CD4-positive, alpha-beta T cell (primary cell): ENCODE results near the gene ALG11. TPM values are rescaled to one million over a fixed set of nuclear protein-coding genes. Genes with fewer than 3 reads are reported as not detected.
"Not testable (repeated sequence)": the region's sequence is repeated elsewhere in the genome, so short reads cannot be mapped to it uniquely, and the experiment has no call there.

Experiments used
- ATAC-seq: fragments of 200-7000 bp; cut with Tn5 transposase; one replicate; pipeline ENCODE4 v1.10.0; 2022; ENCODE audit warnings: mild to moderate bottlenecking; ENCODE audit not compliant: poor library complexity
- CTCF ChIA-PET: fragments of 350-600 bp; sonication (Branson Sonifier 250); formaldehyde crosslinking; loops from one replicate; lab custom pipeline; 2021; ENCODE audit warnings: antibody characterized with exemption, inconsistent platforms; lab: Charles Lee
- POLR2A ChIA-PET: fragments of 350-600 bp; sonication (Branson Sonifier 250); formaldehyde crosslinking; loops from one replicate; lab custom pipeline; 2021; ENCODE audit warnings: antibody characterized with exemption, inconsistent platforms; lab: Charles Lee
- DNase-seq, 14 experiments: peaks; one replicate each; pipeline ENCODE4 v3.0.0-alpha.2; 2013 to 2020; ENCODE audit warnings: mixed read lengths in 2 of 14
- H3K27ac ChIP-seq, 2 donors: one replicate each; pipeline versions ENCODE4 v1.5.1 to v1.7.0; 2013; ENCODE audit warnings: low read length in 2 of 2, low read depth in 1 of 2, mild to moderate bottlenecking in 1 of 2
- H3K27me3 ChIP-seq, 2 experiments: 1 replicate in 1 of 2; 2 replicates in 1 of 2; pipeline versions ENCODE4 v1.6.1 to v1.7.0; 2013; ENCODE audit warnings: low read length in 2 of 2, control low read depth in 1 of 2, mild to moderate bottlenecking in 1 of 2, moderate library complexity in 1 of 2; ENCODE audit not compliant: insufficient read depth in 2 of 2, control insufficient read depth in 1 of 2
- H3K36me3 ChIP-seq: one replicate; pipeline ENCODE4 v1.6.1; 2013; ENCODE audit warnings: low read length, control low read depth; ENCODE audit not compliant: insufficient read depth
- H3K4me1 ChIP-seq: one replicate; pipeline ENCODE4 v1.6.1; 2013; ENCODE audit warnings: low read length, control low read depth; ENCODE audit not compliant: insufficient read depth
- H3K4me3 ChIP-seq: one replicate; pipeline ENCODE4 v1.5.1; 2013; ENCODE audit warnings: mild to moderate bottlenecking, low read length, moderate library complexity
- H3K9me3 ChIP-seq, 2 experiments: 1 replicate in 1 of 2; 2 replicates in 1 of 2; pipeline versions ENCODE4 v1.6.1 to v1.7.0; 2013; ENCODE audit warnings: low read length in 2 of 2, mild to moderate bottlenecking in 2 of 2, control low read depth in 1 of 2, moderate library complexity in 1 of 2; ENCODE audit not compliant: control insufficient read depth in 1 of 2, insufficient read depth in 1 of 2
- H3K27ac Mint-ChIP-seq: one replicate; pipeline ENCODE4 v1.8.0; 2020; ENCODE audit warnings: mixed read lengths
- H3K27me3 Mint-ChIP-seq: one replicate; pipeline ENCODE4 v1.8.0; 2021; ENCODE audit warnings: mixed read lengths
- H3K36me3 Mint-ChIP-seq: one replicate; pipeline ENCODE4 v1.8.0; 2021; ENCODE audit warnings: low read depth, mixed read lengths
- H3K4me1 Mint-ChIP-seq: one replicate; pipeline ENCODE4 v1.8.0; 2021; ENCODE audit warnings: low read depth, mixed read lengths
- H3K4me3 Mint-ChIP-seq: one replicate; pipeline ENCODE4 v1.8.0; 2020; ENCODE audit warnings: mild to moderate bottlenecking, mixed read lengths
- H3K9me3 Mint-ChIP-seq: one replicate; pipeline ENCODE4 v1.8.0; 2020; ENCODE audit warnings: mixed read lengths
- intact Hi-C, 2 experiments: fragments of 100-400 bp; cut with DNase I in 1 of 2; cut with micrococcal nuclease in 1 of 2; formaldehyde crosslinking; loops; one replicate each; pipeline versions ENCODE4 v1.15.1 to v1.9.0; 2023 to 2025; cut with DNase I, micrococcal nuclease
- total RNA-seq, 174 experiments: library from RNA in 2 of 174; stranded (reverse) in 2 of 174; gene quantifications; one replicate each; pipeline ENCODE4 v1.2.3 and lab custom pipeline; 2021 to 2026
- TF ChIP-seq, protein P1 (sequence below): fragments of 200-600 bp; IDR thresholded peaks from one replicate; pipeline ENCODE4 v1.8.0; 2022; ENCODE audit warnings: antibody characterized with exemption, mild to moderate bottlenecking

The ALG11 gene
- total RNA-seq, 2 experiments from 2014 or later = 25.8 to 29.8 TPM

DNA sequence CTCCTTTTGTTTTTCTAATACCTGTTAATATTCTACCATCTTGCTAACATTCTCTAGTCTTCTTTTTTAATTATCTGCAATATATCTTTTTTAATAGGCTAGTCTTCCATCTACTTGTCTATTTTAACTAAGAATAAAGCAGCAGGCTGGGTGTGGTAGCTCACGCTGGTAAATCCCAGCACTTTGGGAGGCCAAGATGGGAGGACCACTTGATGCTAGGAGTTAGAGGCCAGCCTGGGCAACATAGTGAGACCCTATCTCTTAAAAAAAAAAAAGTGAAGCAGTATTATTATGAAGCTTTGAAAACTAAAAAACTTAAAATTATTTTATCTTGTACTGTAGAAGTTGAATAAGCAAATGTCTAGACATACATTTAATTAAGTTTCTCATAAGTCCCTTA, 15.6 kb downstream of the ALG11 start:
- no peak for DNase-seq
- intact Hi-C loops = no loop called here
- peaks cover 39% of the 10 kb centered on the region for H3K4me1 Mint-ChIP-seq
- CTCF ChIA-PET = no interaction called here
- Histone ChIP-seq H3K9me3 (peaks cover 0 to 7% of the 10 kb centered on the region in 2 experiments), H3K27me3 (no peaks in the 10 kb centered on the region), H3K4me1 (peaks cover 6% of the 10 kb centered on the region), H3K4me3 (no peak overlapping the region), H3K36me3 (peaks cover 42% of the 10 kb centered on the region), H3K27ac (no peak overlapping the region)
- no peaks in the 10 kb centered on the region for H3K27me3 Mint-ChIP-seq
- no peak for ATAC-seq
- POLR2A ChIA-PET = no interaction called here
- peaks cover 82% of the 10 kb centered on the region for H3K36me3 Mint-ChIP-seq
- H3K27ac Mint-ChIP-seq = no peak overlapping the region
- H3K9me3 Mint-ChIP-seq = no peaks in the 10 kb centered on the region
- no peak overlapping the region for H3K4me3 Mint-ChIP-seq
- TF ChIP-seq, protein P1, sequence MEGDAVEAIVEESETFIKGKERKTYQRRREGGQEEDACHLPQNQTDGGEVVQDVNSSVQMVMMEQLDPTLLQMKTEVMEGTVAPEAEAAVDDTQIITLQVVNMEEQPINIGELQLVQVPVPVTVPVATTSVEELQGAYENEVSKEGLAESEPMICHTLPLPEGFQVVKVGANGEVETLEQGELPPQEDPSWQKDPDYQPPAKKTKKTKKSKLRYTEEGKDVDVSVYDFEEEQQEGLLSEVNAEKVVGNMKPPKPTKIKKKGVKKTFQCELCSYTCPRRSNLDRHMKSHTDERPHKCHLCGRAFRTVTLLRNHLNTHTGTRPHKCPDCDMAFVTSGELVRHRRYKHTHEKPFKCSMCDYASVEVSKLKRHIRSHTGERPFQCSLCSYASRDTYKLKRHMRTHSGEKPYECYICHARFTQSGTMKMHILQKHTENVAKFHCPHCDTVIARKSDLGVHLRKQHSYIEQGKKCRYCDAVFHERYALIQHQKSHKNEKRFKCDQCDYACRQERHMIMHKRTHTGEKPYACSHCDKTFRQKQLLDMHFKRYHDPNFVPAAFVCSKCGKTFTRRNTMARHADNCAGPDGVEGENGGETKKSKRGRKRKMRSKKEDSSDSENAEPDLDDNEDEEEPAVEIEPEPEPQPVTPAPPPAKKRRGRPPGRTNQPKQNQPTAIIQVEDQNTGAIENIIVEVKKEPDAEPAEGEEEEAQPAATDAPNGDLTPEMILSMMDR = no peak

DNA sequence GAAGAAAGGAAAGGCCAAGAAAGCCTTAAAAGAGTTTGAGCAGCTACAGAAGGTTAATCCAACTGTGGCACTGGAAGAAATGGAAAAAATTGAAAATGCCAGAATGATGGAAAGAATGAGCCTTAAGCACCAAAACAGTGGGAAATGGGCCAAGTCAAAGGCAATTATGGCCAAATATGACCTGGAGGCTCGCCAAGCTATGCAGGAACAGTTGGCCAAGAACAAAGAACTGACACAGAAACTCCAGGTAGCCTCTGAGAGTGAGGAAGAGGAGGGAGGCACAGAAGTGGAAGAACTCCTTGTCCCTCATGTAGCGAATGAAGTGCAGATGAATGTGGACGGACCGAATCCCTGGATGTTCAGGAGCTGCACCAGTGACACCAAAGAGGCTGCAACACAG, 17.4 kb downstream of the ALG11 start:
- peaks cover 39% of the 10 kb centered on the region for H3K4me1 Mint-ChIP-seq
- CTCF ChIA-PET = no interaction called here
- TF ChIP-seq, protein P1 = no peak
- no peak for DNase-seq
- Histone ChIP-seq H3K9me3 (peaks cover 0 to 7% of the 10 kb centered on the region in 2 experiments), H3K36me3 (peaks cover 34% of the 10 kb centered on the region), H3K27ac (no peak overlapping the region), H3K4me1 (peaks cover 6% of the 10 kb centered on the region), H3K27me3 (no peaks in the 10 kb centered on the region), H3K4me3 (no peak overlapping the region)
- H3K27me3 Mint-ChIP-seq = no peaks in the 10 kb centered on the region
- no peak overlapping the region for H3K4me3 Mint-ChIP-seq
- ATAC-seq = no peak
- no peak overlapping the region for H3K27ac Mint-ChIP-seq
- intact Hi-C loops = no loop called here
- peaks cover 66% of the 10 kb centered on the region for H3K36me3 Mint-ChIP-seq
- POLR2A ChIA-PET = no interaction called here
- H3K9me3 Mint-ChIP-seq = no peaks in the 10 kb centered on the region

DNA sequence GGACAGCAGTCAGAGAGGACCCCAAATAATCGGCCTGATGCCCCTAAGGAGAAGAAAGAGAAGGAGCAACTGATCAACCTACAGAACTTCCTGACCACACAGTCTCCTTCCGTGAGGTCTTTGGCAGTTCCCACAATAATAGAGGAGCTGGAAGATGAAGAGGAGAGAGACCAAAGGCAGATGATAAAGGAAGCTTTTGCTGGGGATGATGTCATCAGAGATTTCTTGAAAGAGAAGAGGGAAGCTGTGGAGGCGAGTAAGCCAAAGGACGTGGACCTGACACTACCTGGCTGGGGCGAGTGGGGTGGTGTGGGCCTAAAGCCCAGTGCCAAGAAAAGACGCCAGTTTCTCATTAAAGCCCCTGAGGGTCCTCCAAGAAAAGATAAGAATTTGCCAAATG, 18.2 kb downstream of the ALG11 start:
- CTCF ChIA-PET, POLR2A ChIA-PET, H3K27ac ChIP-seq, H3K27me3 Mint-ChIP-seq, H3K4me3 ChIP-seq, H3K9me3 Mint-ChIP-seq, H3K9me3 ChIP-seq, H3K27me3 ChIP-seq, H3K4me3 Mint-ChIP-seq, DNase-seq, intact Hi-C loops, H3K27ac Mint-ChIP-seq, H3K4me1 ChIP-seq, ATAC-seq: not testable (repeated sequence)
- peaks cover 58% of the 10 kb centered on the region for H3K36me3 Mint-ChIP-seq
- peaks cover 26% of the 10 kb centered on the region for H3K36me3 ChIP-seq
- peaks cover 34% of the 10 kb centered on the region for H3K4me1 Mint-ChIP-seq

DNA sequence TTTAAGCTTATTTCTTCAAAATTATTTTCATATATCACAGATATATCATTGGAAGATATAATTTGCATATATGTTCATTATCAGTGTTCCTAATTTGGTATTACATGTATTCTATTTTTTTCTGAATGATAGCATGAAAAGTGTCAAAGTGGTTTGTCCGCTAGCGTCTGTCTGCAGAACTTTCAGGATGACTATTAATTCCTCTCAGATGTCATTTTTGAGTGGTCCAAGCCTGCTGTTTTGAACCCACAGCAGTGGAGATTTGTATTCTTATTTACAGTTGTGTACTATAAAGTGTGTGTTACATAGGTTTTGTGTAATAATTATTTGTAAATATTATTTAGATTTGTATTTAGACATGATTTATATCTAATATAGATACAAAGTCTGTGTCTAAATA, 20.8 kb downstream of the ALG11 start:
- Histone ChIP-seq H3K4me3 (no peak overlapping the region), H3K9me3 (peaks cover 0 to 7% of the 10 kb centered on the region in 2 experiments), H3K27ac (no peak overlapping the region), H3K36me3 (peaks cover 10% of the 10 kb centered on the region), H3K4me1 (no peaks in the 10 kb centered on the region), H3K27me3 (no peaks in the 10 kb centered on the region)
- TF ChIP-seq, protein P1 = no peak
- H3K9me3 Mint-ChIP-seq = no peaks in the 10 kb centered on the region
- no peak for DNase-seq
- ChIA-PET CTCF (interaction anchor here (1.2 kb wide), 1 partner anchor 32 kb away, joined by 5 read pairs; no protein-coding TSS in a partner anchor), POLR2A (interaction anchor here (1.0 kb wide), 1 partner anchor 95 kb away, joined by 3 read pairs; no protein-coding TSS in a partner anchor)
- intact Hi-C loops = no loop called here
- H3K4me3 Mint-ChIP-seq = no peak overlapping the region
- H3K36me3 Mint-ChIP-seq = peaks cover 35% of the 10 kb centered on the region
- H3K4me1 Mint-ChIP-seq = peaks cover 18% of the 10 kb centered on the region
- H3K27me3 Mint-ChIP-seq = no peaks in the 10 kb centered on the region
- ATAC-seq = no peak
- no peak overlapping the region for H3K27ac Mint-ChIP-seq
